ENCODE measurements around the gene MED17. TPM values are rescaled to one million over a fixed set of nuclear protein-coding genes. Genes with fewer than 3 reads are reported as not detected.

MED17 gene
- polyA plus RNA-seq, 1 of the 3 experiments (the other 2 are of a cell fraction) = 19.3 TPM

- no peak for TF ChIP-seq USF1 (IDR thresholded peaks at IDR 0.05; ENCODE audit: borderline replicate concordance, low read depth)
- no peak for TF ChIP-seq MXI1 (IDR thresholded peaks at IDR 0.05; ENCODE audit: low read depth, low read length)
- no peak for TF ChIP-seq MAX (IDR thresholded peaks at IDR 0.05; ENCODE audit: low read depth)
- no peak for TF ChIP-seq TEAD4 (IDR thresholded peaks at IDR 0.05; ENCODE audit: borderline replicate concordance, insufficient read depth)
- no peak for TF ChIP-seq TAF1 (IDR thresholded peaks at IDR 0.05; ENCODE audit: borderline replicate concordance, low read depth, low read length)
- no peak for TF ChIP-seq JUND (IDR thresholded peaks at IDR 0.05)
- no peak for TF ChIP-seq SIN3A (IDR thresholded peaks at IDR 0.05; ENCODE audit: borderline replicate concordance, low read depth, low read length)
Measured at GRCh38 chr11:93840180-93840579, 56.1 kb downstream of the MED17 start (continued).

DNA sequence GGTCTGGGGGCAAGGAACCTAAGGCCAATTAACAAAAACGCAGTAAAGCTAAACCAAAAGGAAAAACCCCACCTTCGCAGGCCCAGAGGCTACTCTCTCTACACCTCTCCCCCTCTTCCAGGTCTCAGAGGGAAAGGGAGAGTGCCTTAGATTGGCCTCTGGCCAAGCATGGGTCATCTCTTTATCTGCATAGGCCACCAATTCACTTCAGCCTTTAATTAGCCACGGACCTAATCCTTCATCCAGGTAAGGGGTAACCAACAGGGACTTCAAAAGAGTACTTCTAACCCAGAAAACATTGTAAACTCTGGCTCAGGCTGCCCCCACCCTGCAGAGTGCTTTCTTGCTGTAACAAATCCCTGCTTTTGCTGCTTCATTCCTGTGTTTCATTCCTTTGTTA is 56.9 kb downstream of the MED17 start:
- peaks cover 4 to 5% of the 10 kb centered on the region in 2 experiments; a peak in 2 of 4 replicates for H3K4me1 ChIP-seq (ENCODE audit: control insufficient read depth in 1 of 2, insufficient read depth in 2 of 2, low read depth in 1 of 2, low read length in 1 of 2)
- ChIA-PET CTCF (no interaction called here), POLR2A (no interaction called here)
- no peaks in the 10 kb centered on the region for H4K20me1 ChIP-seq (ENCODE audit: insufficient read depth)
- H3K9ac ChIP-seq = no peak overlapping the region
- DNase-seq = no peak
- no peak overlapping the region for H2AFZ ChIP-seq (ENCODE audit: low read depth)
- TF ChIP-seq NFIC (IDR thresholded peaks at IDR 0.05; ENCODE audit: borderline replicate concordance) (no peak; the same call in 1 of the 2 replicates), TEAD4 (IDR thresholded peaks at IDR 0.05; ENCODE audit: borderline replicate concordance, insufficient read depth) (no peak)
- peaks cover 3% of the 10 kb centered on the region for H3F3A ChIP-seq (replicated peaks; ENCODE audit: insufficient read depth)
- no peak overlapping the region for H3K4me3 ChIP-seq (ENCODE audit: low read depth in 2 of 2, low read length in 1 of 2)
- H3K36me3 ChIP-seq (replicated peaks in 1 of 2; ENCODE audit: control insufficient read depth in 1 of 2, insufficient read depth in 2 of 2, low read length in 1 of 2) = no peaks in the 10 kb centered on the region
- no peak overlapping the region for H3K4me2 ChIP-seq
- no peak overlapping the region for H3K27ac ChIP-seq (ENCODE audit: low read depth in 2 of 2, low read length in 1 of 2)
- no peaks in the 10 kb centered on the region for H3K27me3 ChIP-seq (ENCODE audit: insufficient read depth)
- no peaks in the 10 kb centered on the region for H3K9me3 ChIP-seq
- no peaks in the 10 kb centered on the region for H3K9me2 ChIP-seq
- no peaks in the 10 kb centered on the region for H3K79me2 ChIP-seq (ENCODE audit: insufficient read depth)
- 58% methylated on average over 3 of the region's 3 CpGs for WGBS (ENCODE audit: low lambda C conversion rate)

DNA sequence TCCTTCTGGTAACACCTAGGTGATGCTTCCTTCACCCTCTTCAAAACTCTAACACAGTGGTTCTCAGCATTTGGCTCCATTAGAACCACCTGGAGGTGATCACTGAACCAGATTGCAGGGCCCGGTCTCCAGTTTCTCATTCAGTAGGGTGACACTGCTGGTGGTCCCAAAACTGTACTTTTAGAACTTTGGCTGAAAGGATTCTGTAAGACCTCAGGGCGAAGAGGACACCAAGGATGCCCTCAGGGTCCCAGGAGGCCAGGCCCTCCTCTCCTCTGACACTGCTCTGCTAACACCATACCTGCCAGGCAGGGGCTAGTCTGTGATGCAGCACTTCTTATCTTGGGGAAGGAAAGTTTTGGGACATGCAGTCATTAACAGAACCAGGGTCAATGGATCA is 57.4 kb downstream of the MED17 start:
- no peak for DNase-seq
- no peak for TF ChIP-seq MEF2A (IDR thresholded peaks at IDR 0.05; ENCODE audit: borderline replicate concordance, low read depth)
- no peak for TF ChIP-seq EZH2phosphoT487 (IDR thresholded peaks at IDR 0.05; ENCODE audit: borderline replicate concordance, low read depth)
- TF ChIP-seq TAF1 (IDR thresholded peaks at IDR 0.05; ENCODE audit: borderline replicate concordance, low read depth, low read length) = no peak
- TF ChIP-seq RFX5 (IDR thresholded peaks at IDR 0.05; ENCODE audit: low read length) = no peak
- TF ChIP-seq POLR2AphosphoS5 (IDR thresholded peaks at IDR 0.05; ENCODE audit: low read depth, low read length) = no peak
- TF ChIP-seq GABPA (IDR thresholded peaks at IDR 0.05; ENCODE audit: low read depth) = no peak
- no peak for TF ChIP-seq RAD21 (IDR thresholded peaks at IDR 0.05; ENCODE audit: low read length)
- TF ChIP-seq EP300 (IDR thresholded peaks at IDR 0.05; ENCODE audit: borderline replicate concordance in 1 of 2, low read depth in 1 of 2, low read length in 1 of 2) = no peak
- TF ChIP-seq CHD2 (IDR thresholded peaks at IDR 0.05; ENCODE audit: low read length, partially characterized antibody) = no peak
- TF ChIP-seq RCOR1 (IDR thresholded peaks at IDR 0.05; ENCODE audit: low read length) = no peak
- TF ChIP-seq IRF3 (IDR thresholded peaks at IDR 0.05; ENCODE audit: low read depth, low read length) = no peak
- TF ChIP-seq USF2 (IDR thresholded peaks at IDR 0.05; ENCODE audit: borderline replicate concordance, low read depth, low read length) = no peak
- no peak for TF ChIP-seq USF1 (IDR thresholded peaks at IDR 0.05; ENCODE audit: borderline replicate concordance, low read depth)
- no peak for TF ChIP-seq SMC3 (IDR thresholded peaks at IDR 0.05; ENCODE audit: low read depth, low read length)
- TF ChIP-seq, protein P1, sequence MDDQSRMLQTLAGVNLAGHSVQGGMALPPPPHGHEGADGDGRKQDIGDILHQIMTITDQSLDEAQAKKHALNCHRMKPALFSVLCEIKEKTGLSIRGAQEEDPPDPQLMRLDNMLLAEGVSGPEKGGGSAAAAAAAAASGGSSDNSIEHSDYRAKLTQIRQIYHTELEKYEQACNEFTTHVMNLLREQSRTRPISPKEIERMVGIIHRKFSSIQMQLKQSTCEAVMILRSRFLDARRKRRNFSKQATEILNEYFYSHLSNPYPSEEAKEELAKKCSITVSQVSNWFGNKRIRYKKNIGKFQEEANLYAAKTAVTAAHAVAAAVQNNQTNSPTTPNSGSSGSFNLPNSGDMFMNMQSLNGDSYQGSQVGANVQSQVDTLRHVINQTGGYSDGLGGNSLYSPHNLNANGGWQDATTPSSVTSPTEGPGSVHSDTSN (IDR thresholded peaks at IDR 0.05) = no peak
- TF ChIP-seq MXI1 (IDR thresholded peaks at IDR 0.05; ENCODE audit: low read depth, low read length) = no peak
- no peak overlapping the region for H3K4me2 ChIP-seq
- H3K27me3 ChIP-seq (ENCODE audit: insufficient read depth) = no peaks in the 10 kb centered on the region
- H3K4me3 ChIP-seq (ENCODE audit: low read depth in 2 of 2, low read length in 1 of 2) = no peak overlapping the region
- CTCF ChIA-PET = interaction anchor here (0.7 to 1.3 kb wide), 2 partner anchors 9 to 858 kb away, joined by 3 read pairs; partner anchors contain the start of gene VSTM5
- POLR2A ChIA-PET = no interaction called here
- no peaks in the 10 kb centered on the region for H4K20me1 ChIP-seq (ENCODE audit: insufficient read depth)
- no peaks in the 10 kb centered on the region for H3K9me3 ChIP-seq
- no peak overlapping the region for H2AFZ ChIP-seq (ENCODE audit: low read depth)
- 100% methylated on average over 2 of the region's 2 CpGs for WGBS (ENCODE audit: low lambda C conversion rate)
- no peak overlapping the region for H3K9ac ChIP-seq
- H3K9me2 ChIP-seq = no peaks in the 10 kb centered on the region
- H3F3A ChIP-seq (replicated peaks; ENCODE audit: insufficient read depth) = peaks cover 3% of the 10 kb centered on the region
- no peaks in the 10 kb centered on the region for H3K79me2 ChIP-seq (ENCODE audit: insufficient read depth)
- H3K36me3 ChIP-seq (replicated peaks in 1 of 2; ENCODE audit: control insufficient read depth in 1 of 2, insufficient read depth in 2 of 2, low read length in 1 of 2) = no peaks in the 10 kb centered on the region
- peaks cover 4 to 9% of the 10 kb centered on the region in 2 experiments; a peak in 2 of 4 replicates for H3K4me1 ChIP-seq (ENCODE audit: control insufficient read depth in 1 of 2, insufficient read depth in 2 of 2, low read depth in 1 of 2, low read length in 1 of 2)
- no peak overlapping the region for H3K27ac ChIP-seq (ENCODE audit: low read depth in 2 of 2, low read length in 1 of 2)
